Panc1 (cell line): Measurements from ENCODE around the gene LZTS3. TPM values are rescaled to one million over a fixed set of nuclear protein-coding genes. Genes with fewer than 3 reads are reported as not detected.

Experiments used
- ATAC-seq: fragments of 200-7000 bp; cut with Tn5 transposase; 2 replicates; pipeline ENCODE4 v1.9.1; 2020; ENCODE audit warnings: mild to moderate bottlenecking, moderate library complexity
- BruUV-seq: library from RNA; stranded (reverse); fragments of 400-500 nt; replicated peaks from 2 replicates; lab custom pipeline; 2021; lab: Mats Ljungman, UMichigan
- CTCF ChIA-PET: fragments of 300-600 bp; sonication (Branson Sonifier 250); formaldehyde crosslinking; loops from one replicate; lab custom pipeline; 2022; ENCODE audit warnings: antibody characterized with exemption; lab: Charles Lee
- POLR2A ChIA-PET: fragments of 300-600 bp; sonication (Branson Sonifier 250); formaldehyde crosslinking; loops from one replicate; lab custom pipeline; 2022; ENCODE audit warnings: antibody characterized with exemption; lab: Charles Lee
- DNase-seq: peaks from one replicate; pipeline ENCODE4 v3.0.0-alpha.2; 2010; ENCODE audit warnings: low read depth, low spot score
- H3K27ac ChIP-seq: 2 replicates; pipeline ENCODE4 v1.5.1; 2011; ENCODE audit warnings: mild to moderate bottlenecking, low read length, inconsistent platforms
- H3K27me3 ChIP-seq: fragments of 200-500 bp; sonication (Bioruptor generic); 2 replicates; pipeline ENCODE4 v1.6.0; 2014; ENCODE audit warnings: low read length, inconsistent platforms; ENCODE audit not compliant: control insufficient read depth, insufficient read depth
- H3K36me3 ChIP-seq: fragments of 200-500 bp; sonication (Bioruptor generic); 2 replicates; pipeline ENCODE4 v1.5.1; 2014; ENCODE audit warnings: inconsistent platforms, mild to moderate bottlenecking, low read length, moderate library complexity; ENCODE audit not compliant: control insufficient read depth, insufficient read depth
- H3K4me1 ChIP-seq: 2 replicates; pipeline ENCODE4 v1.5.1; 2011; ENCODE audit warnings: inconsistent platforms, mild to moderate bottlenecking, low read length, moderate library complexity; ENCODE audit not compliant: control insufficient read depth, insufficient read depth
- H3K4me3 ChIP-seq, 2 experiments: 2 replicates each; pipeline ENCODE4 v1.5.1; 2011 to 2012; ENCODE audit warnings: low read depth in 2 of 2, low read length in 2 of 2, mild to moderate bottlenecking in 2 of 2, inconsistent platforms in 1 of 2, moderate library complexity in 1 of 2
- H3K9me3 ChIP-seq: fragments of 200-500 bp; sonication (Bioruptor generic); 2 replicates; pipeline ENCODE4 v1.5.1; 2014; ENCODE audit warnings: low read depth, mild to moderate bottlenecking, inconsistent platforms, low read length, moderate library complexity; ENCODE audit not compliant: control insufficient read depth, insufficient read depth
- POLR2AphosphoS5 ChIP-seq: IDR thresholded peaks from 2 replicates; pipeline ENCODE4 v1.6.1; 2012; ENCODE audit warnings: mild to moderate bottlenecking, low read depth, low read length, moderate library complexity
- REST ChIP-seq, 2 experiments: IDR thresholded peaks; 2 replicates each; pipeline ENCODE4 v1.6.1; 2011 to 2012; ENCODE audit warnings: low read depth in 2 of 2, control low read depth in 1 of 2, low read length in 1 of 2, mild to moderate bottlenecking in 1 of 2, moderate library complexity in 1 of 2; ENCODE audit not compliant: insufficient read depth in 1 of 2
- SIN3A ChIP-seq: IDR thresholded peaks from 2 replicates; pipeline ENCODE4 v1.6.1; 2012; ENCODE audit warnings: low read depth, mild to moderate bottlenecking, low read length, moderate library complexity, borderline replicate concordance; ENCODE audit not compliant: insufficient read depth
- TCF7L2 ChIP-seq: IDR thresholded peaks from 2 replicates; pipeline ENCODE4 v1.6.1; 2011; ENCODE audit warnings: mild to moderate bottlenecking, low read depth, low read length, inconsistent platforms
- in situ Hi-C: cut with HindIII; loops from 2 replicates; pipeline ENCODE4 v1.10.0; 2016; ENCODE audit warnings: low sequenced_read_pairs, low pct_unique_long_range_greater_than_20kb
- intact Hi-C: fragments of 100-400 bp; cut with micrococcal nuclease; formaldehyde crosslinking; loops from one replicate; pipeline ENCODE4 v1.10.0; 2022; ENCODE audit not compliant: unreplicated experiment
- total RNA-seq: library from RNA; stranded (reverse); gene quantifications from one replicate; pipeline ENCODE4 v1.2.1, GENCODE V29; 2021; ENCODE audit not compliant: unreplicated experiment
- TF ChIP-seq, protein P1 (sequence below): fragments of 450-650 bp; IDR thresholded peaks from 2 replicates; pipeline ENCODE4 v1.5.1; 2017; ENCODE audit warnings: mild to moderate bottlenecking

The LZTS3 gene
- total RNA-seq, 1 experiment from 2014 or later, result 5.2 TPM

- no peaks in the 10 kb centered on the region for H3K36me3 ChIP-seq
- H3K9me3 ChIP-seq, result no peaks in the 10 kb centered on the region
- H3K27ac ChIP-seq, result no peak overlapping the region
- ATAC-seq, result no peak
- intact Hi-C loops (no loop called here), in situ Hi-C loops (no loop called here)
- BruUV-seq, result no TSS peak
- no peak overlapping the region for H3K4me3 ChIP-seq
- POLR2A ChIA-PET, result no interaction called here
- H3K4me1 ChIP-seq, result no peaks in the 10 kb centered on the region
- TF ChIP-seq REST (IDR thresholded peaks at IDR 0.05; ENCODE audit: insufficient read depth in 1 of 2, low read depth in 2 of 2, low read length in 1 of 2), result no peak
- TF ChIP-seq, protein P1, sequence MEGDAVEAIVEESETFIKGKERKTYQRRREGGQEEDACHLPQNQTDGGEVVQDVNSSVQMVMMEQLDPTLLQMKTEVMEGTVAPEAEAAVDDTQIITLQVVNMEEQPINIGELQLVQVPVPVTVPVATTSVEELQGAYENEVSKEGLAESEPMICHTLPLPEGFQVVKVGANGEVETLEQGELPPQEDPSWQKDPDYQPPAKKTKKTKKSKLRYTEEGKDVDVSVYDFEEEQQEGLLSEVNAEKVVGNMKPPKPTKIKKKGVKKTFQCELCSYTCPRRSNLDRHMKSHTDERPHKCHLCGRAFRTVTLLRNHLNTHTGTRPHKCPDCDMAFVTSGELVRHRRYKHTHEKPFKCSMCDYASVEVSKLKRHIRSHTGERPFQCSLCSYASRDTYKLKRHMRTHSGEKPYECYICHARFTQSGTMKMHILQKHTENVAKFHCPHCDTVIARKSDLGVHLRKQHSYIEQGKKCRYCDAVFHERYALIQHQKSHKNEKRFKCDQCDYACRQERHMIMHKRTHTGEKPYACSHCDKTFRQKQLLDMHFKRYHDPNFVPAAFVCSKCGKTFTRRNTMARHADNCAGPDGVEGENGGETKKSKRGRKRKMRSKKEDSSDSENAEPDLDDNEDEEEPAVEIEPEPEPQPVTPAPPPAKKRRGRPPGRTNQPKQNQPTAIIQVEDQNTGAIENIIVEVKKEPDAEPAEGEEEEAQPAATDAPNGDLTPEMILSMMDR, result no peak
- TF ChIP-seq SIN3A, result no peak
- no peak for TF ChIP-seq TCF7L2
- no peak for TF ChIP-seq POLR2AphosphoS5
- H3K27me3 ChIP-seq, result no peaks in the 10 kb centered on the region
- no peak for DNase-seq
- CTCF ChIA-PET, result no interaction called here
These were observed 39.2 kb downstream of the LZTS3 start for GRCh38 chr20:3134151-3134550.

DNA sequence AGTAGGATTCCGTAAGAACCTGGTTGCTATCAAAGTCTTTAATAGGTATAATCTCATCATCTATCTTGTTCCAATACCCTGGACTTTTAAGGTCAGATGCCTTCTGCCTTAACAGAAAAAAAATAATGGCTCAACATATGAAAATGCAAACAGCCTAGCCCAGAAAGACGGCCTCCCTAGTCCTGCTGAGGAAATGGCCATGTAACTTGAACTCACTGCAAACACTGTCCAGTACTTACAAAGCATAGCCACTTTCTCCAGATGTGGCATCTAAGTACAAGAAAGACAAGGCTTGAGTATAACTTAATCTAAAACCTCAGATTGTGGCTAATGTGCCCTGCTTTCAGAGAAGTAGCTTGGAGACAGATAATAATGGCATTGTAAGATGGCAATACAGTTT, 40.2 kb downstream of the LZTS3 start:
- POLR2A ChIA-PET, result no interaction called here
- ATAC-seq, result no peak

More for the DNA sequence above, 40.2 kb downstream of the LZTS3 start:
- no TSS peak for BruUV-seq
- Histone ChIP-seq H3K9me3 (no peaks in the 10 kb centered on the region), H3K4me1 (no peaks in the 10 kb centered on the region), H3K4me3 (no peak overlapping the region), H3K27me3 (no peaks in the 10 kb centered on the region), H3K36me3 (no peaks in the 10 kb centered on the region), H3K27ac (no peak overlapping the region)
- intact Hi-C loops, result no loop called here
- in situ Hi-C loops, result no loop called here
- TF ChIP-seq, protein P1, result no peak
- no peak for TF ChIP-seq POLR2AphosphoS5
- TF ChIP-seq SIN3A, result no peak
- TF ChIP-seq REST (IDR thresholded peaks at IDR 0.05; ENCODE audit: insufficient read depth in 1 of 2, low read depth in 2 of 2, low read length in 1 of 2), result no peak
- TF ChIP-seq TCF7L2, result no peak
- CTCF ChIA-PET, result no interaction called here
- DNase-seq, result no peak
